ENCODE results near the gene SELP. TPM values are rescaled to one million over a fixed set of nuclear protein-coding genes. Genes with fewer than 3 reads are reported as not detected.

SELP gene
- total and polyA plus RNA-seq, 2 of the 13 experiments (the other 11 are each of a cell fraction or from before 2014, with no cell fraction given), result 0.11 TPM; not detected in 1

DNA sequence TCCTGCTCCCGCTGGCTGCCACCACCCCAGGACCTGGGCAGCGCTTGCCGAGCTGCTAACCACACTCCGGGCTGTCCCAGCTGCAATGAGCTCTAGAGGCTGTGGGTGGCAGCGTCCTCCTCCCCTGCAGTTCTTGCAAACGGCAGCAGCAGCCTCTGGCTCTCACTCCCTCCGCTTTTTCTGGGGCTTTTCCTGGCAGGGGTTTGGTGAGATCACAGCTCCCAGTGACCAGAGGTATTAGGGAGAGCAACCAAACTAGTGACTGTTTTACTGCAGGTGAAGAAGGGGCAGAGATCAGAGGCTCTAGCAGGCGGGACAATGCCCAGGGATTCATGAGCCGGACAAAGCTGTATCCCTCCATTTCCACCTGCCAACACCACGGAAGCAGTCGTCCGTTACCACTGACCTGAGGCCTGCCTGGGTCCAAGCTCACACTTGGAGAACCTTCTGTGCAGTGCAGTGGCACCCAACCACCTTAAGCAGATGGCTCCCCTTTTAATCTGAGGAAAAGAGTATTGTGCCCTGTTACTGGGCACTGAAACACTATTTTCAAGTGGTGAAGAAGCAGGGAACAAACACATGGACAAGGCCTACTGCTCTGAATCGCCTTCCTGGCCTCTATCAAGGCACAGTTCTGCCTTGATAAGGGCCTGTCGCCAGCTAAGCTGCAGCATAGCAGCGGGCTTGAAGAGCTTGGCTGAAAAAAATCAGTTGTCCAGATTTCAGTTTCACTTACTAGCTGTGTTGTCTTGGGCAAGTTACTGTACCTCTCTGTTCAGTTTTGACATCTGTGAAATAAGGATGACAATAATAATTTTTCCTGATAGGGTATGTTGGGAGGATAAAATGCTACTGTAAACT is 43.3 kb downstream of the SELP start, which contains the start of gene F5 (continued):
- TF ChIP-seq, protein P1, sequence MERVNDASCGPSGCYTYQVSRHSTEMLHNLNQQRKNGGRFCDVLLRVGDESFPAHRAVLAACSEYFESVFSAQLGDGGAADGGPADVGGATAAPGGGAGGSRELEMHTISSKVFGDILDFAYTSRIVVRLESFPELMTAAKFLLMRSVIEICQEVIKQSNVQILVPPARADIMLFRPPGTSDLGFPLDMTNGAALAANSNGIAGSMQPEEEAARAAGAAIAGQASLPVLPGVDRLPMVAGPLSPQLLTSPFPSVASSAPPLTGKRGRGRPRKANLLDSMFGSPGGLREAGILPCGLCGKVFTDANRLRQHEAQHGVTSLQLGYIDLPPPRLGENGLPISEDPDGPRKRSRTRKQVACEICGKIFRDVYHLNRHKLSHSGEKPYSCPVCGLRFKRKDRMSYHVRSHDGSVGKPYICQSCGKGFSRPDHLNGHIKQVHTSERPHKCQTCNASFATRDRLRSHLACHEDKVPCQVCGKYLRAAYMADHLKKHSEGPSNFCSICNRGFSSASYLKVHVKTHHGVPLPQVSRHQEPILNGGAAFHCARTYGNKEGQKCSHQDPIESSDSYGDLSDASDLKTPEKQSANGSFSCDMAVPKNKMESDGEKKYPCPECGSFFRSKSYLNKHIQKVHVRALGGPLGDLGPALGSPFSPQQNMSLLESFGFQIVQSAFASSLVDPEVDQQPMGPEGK (CRISPR knock-in tag; IDR thresholded peaks at IDR 0.05), result peak; percentile 51
- TF ChIP-seq ZNF160 (CRISPR knock-in tag; IDR thresholded peaks at IDR 0.05) (peak; percentile 67; the same call in 1 of the 2 replicates), BHLHE40 (IDR thresholded peaks at IDR 0.05; ENCODE audit: low read length) (no peak; the same call in 1 of the 2 replicates), ZNF557 (CRISPR knock-in tag; IDR thresholded peaks at IDR 0.05) (no peak), TCF12 (IDR thresholded peaks at IDR 0.05) (no peak), TCF12 (CRISPR knock-in tag; IDR thresholded peaks at IDR 0.05) (no peak), ZNF30 (CRISPR knock-in tag; IDR thresholded peaks at IDR 0.05) (peak; percentile 86; the same call in 1 of the 2 replicates), NFIB (CRISPR knock-in tag; IDR thresholded peaks at IDR 0.05; ENCODE audit: borderline replicate concordance) (no peak), SMAD9 (CRISPR knock-in tag; IDR thresholded peaks at IDR 0.05) (no peak), ZNF543 (CRISPR knock-in tag; IDR thresholded peaks at IDR 0.05) (0 out of 2 replicates have a peak, but pooled peaks have one; percentile 6), SP5 (CRISPR knock-in tag; IDR thresholded peaks at IDR 0.05; ENCODE audit: borderline replicate concordance, low read depth) (no peak), MED13 (CRISPR knock-in tag; IDR thresholded peaks at IDR 0.05) (0 out of 2 replicates have a peak, but pooled peaks have one; percentile 35), MLLT10 (CRISPR knock-in tag; IDR thresholded peaks at IDR 0.05) (no peak), HIVEP1 (CRISPR knock-in tag; IDR thresholded peaks at IDR 0.05) (peak; percentile 65)
- TF ChIP-seq, protein P2, sequence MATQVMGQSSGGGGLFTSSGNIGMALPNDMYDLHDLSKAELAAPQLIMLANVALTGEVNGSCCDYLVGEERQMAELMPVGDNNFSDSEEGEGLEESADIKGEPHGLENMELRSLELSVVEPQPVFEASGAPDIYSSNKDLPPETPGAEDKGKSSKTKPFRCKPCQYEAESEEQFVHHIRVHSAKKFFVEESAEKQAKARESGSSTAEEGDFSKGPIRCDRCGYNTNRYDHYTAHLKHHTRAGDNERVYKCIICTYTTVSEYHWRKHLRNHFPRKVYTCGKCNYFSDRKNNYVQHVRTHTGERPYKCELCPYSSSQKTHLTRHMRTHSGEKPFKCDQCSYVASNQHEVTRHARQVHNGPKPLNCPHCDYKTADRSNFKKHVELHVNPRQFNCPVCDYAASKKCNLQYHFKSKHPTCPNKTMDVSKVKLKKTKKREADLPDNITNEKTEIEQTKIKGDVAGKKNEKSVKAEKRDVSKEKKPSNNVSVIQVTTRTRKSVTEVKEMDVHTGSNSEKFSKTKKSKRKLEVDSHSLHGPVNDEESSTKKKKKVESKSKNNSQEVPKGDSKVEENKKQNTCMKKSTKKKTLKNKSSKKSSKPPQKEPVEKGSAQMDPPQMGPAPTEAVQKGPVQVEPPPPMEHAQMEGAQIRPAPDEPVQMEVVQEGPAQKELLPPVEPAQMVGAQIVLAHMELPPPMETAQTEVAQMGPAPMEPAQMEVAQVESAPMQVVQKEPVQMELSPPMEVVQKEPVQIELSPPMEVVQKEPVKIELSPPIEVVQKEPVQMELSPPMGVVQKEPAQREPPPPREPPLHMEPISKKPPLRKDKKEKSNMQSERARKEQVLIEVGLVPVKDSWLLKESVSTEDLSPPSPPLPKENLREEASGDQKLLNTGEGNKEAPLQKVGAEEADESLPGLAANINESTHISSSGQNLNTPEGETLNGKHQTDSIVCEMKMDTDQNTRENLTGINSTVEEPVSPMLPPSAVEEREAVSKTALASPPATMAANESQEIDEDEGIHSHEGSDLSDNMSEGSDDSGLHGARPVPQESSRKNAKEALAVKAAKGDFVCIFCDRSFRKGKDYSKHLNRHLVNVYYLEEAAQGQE (IDR thresholded peaks at IDR 0.05; ENCODE audit: borderline replicate concordance in 1 of 2, low read depth in 1 of 2, low read length in 2 of 2), result peak in 1 of 2 experiments; percentile 69; a peak in 1 of 4 replicates
- TF ChIP-seq, protein P3, sequence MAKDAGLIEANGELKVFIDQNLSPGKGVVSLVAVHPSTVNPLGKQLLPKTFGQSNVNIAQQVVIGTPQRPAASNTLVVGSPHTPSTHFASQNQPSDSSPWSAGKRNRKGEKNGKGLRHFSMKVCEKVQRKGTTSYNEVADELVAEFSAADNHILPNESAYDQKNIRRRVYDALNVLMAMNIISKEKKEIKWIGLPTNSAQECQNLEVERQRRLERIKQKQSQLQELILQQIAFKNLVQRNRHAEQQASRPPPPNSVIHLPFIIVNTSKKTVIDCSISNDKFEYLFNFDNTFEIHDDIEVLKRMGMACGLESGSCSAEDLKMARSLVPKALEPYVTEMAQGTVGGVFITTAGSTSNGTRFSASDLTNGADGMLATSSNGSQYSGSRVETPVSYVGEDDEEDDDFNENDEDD (CRISPR knock-in tag; IDR thresholded peaks at IDR 0.05; ENCODE audit: borderline replicate concordance), result peak; percentile 33; the same call in 1 of the 2 replicates
- TF ChIP-seq, protein P4, sequence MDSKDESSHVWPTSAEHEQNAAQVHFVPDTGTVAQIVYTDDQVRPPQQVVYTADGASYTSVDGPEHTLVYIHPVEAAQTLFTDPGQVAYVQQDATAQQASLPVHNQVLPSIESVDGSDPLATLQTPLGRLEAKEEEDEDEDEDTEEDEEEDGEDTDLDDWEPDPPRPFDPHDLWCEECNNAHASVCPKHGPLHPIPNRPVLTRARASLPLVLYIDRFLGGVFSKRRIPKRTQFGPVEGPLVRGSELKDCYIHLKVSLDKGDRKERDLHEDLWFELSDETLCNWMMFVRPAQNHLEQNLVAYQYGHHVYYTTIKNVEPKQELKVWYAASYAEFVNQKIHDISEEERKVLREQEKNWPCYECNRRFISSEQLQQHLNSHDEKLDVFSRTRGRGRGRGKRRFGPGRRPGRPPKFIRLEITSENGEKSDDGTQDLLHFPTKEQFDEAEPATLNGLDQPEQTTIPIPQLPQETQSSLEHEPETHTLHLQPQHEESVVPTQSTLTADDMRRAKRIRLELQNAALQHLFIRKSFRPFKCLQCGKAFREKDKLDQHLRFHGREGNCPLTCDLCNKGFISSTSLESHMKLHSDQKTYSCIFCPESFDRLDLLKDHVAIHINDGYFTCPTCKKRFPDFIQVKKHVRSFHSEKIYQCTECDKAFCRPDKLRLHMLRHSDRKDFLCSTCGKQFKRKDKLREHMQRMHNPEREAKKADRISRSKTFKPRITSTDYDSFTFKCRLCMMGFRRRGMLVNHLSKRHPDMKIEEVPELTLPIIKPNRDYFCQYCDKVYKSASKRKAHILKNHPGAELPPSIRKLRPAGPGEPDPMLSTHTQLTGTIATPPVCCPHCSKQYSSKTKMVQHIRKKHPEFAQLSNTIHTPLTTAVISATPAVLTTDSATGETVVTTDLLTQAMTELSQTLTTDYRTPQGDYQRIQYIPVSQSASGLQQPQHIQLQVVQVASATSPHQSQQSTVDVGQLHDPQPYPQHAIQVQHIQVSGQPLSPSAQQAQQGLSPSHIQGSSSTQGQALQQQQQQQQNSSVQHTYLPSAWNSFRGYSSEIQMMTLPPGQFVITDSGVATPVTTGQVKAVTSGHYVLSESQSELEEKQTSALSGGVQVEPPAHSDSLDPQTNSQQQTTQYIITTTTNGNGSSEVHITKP (CRISPR knock-in tag; IDR thresholded peaks at IDR 0.05; ENCODE audit: low read depth), result peak; percentile 49; the same call in 1 of the 2 replicates

All from HepG2 (cell line).